Measurements from ENCODE around the gene IDI2. TPM values are rescaled to one million over a fixed set of nuclear protein-coding genes. Genes with fewer than 3 reads are reported as not detected.

IDI2 gene
- polyA plus RNA-seq, 12 donors, result 0.23 to 0.44 (median 0.25) TPM; not detected in 8

DNA sequence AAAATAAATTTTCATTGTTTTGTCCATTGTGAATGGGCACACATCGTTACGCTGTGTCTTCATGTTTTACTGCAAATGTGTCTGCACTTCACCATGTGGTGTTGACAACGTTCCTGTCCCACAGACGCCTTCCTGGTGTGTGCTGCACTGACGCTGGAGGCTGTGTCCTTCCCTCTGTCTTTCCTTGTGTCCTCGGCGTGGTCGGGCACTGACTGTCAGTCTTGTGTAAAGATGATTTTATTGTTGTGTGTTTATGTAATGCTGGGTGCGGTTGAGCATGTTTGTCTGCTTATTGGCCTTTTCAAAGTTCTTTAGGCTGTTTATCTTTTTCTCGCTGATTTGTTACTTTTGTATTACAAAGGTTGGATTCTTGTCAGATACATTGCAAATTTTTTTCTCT, 18.1 kb downstream of the IDI2 start:
- DNase-seq, result no peak

DNA sequence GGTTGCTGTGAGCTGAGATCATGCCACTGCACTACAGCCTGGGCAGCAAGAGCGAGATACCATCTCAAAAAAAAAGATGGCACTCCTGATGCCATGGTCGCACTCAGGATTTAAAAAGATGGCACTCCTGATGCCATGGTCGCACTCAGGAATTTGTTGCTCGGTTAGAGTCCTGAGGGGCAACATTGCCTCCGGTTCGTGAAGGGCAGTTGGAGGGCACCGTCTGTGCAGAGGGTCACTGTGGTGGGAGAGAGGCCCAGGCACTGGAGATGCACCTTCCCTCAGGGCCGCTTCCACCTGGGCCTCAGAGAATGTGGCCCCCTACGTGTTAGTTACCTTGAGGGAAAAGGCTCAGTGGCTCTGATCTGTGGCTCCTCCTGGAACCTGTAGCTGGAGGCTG, 19.1 kb downstream of the IDI2 start:
- no peak for DNase-seq

DNA sequence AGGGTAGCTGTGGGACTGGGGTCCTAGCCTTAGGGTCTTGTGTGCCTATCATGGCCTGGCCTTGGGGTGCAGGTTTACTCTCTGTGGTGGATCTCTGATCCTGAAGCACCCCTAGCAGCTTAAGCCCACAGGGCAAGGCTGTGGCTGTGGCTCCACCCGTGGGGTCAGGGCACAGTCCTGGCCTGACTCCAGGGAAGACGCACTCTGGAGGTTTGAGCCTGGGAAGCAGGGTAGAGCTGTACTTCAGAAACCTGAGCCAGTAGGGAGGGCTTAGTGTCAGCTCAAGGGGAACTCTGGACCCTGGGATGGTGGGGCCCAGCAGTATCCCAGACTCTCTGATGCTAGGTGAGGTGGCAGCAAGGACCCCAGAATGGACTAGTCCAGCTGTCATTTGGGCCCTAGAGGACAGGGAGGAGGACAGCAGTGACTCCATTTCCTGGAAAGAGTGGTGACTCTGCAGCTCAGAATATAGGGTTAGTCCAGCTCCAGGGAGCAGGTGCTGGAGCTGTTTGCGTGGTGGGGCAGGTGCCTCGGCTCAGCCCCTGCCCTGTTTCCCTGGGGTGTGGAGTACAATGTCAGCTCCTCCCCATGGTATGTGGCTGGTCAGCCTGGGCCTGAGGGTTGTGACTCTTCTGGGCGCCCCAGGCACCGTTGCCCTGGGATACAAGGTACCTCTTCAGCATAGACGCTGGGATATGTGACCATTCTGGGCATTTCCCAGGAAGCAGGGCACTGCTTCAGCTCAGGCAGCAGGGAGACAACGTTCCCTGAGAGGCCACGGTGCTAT, 21.6 kb downstream of the IDI2 start:
- DNase-seq, result no peak

DNA sequence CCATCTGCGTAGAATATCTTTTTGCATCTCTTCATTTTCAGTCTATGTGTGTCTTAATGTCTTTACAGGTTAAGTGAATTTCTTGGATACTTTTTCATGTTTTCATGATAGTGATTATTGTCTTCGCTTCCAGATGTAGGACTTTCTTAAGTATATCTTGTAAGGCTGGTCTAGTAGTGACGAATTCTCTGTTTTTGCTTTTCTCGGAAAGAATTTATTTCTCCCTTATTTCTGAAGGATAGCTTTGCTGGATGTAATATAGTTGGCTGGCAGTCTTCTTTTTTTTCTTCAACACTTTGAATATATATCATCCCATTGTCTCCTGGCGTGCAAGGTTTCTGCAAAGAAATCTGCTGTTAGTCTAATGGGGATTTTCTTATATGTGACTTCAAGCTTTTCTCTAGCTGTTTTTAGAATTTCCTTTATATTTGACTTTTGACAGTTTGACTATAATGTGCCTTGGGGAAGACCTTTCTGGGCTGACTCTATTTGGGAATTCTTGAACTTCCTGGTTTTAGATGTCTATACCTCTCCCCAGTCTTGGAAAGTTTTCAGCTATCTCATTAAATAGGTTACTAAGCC, 23.1 kb downstream of the IDI2 start:
- DNase-seq, result no peak

DNA sequence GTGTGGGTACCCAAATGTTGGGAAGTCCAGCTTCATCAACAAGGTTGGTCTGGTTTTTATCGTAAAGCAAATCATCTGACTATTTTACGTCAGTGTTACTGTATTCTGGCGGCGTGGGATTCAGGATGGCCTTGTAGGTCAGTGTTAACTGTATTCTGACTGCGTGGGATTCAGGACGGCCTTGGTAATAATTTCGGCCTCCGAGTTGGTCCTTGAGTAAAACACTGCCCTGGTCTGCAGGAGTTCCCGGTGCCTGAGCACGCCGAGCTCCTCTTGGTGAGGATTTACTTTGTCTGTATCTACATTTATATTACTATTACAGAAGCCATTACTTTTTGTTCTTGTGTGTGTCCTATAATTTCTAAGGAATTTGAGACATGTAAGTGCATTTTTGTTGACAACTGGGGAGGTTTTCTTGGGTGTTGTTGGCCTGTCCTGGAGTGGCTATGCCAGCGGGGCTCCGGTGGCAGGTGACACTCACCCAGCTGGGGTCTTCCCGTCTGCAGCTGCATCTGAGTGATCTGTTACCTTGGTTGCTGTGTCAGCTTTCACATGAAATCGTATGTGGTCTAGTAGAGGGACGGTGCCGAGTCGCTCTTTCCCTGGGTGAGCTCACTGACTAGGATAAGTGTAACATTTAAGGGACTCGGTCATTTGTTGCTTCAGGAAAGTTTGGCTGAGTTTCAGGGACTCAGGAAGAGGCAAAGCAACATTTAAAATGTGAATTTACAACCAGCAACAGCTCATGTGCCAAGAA, 28.2 kb downstream of the IDI2 start:
- DNase-seq, result no peak

DNA sequence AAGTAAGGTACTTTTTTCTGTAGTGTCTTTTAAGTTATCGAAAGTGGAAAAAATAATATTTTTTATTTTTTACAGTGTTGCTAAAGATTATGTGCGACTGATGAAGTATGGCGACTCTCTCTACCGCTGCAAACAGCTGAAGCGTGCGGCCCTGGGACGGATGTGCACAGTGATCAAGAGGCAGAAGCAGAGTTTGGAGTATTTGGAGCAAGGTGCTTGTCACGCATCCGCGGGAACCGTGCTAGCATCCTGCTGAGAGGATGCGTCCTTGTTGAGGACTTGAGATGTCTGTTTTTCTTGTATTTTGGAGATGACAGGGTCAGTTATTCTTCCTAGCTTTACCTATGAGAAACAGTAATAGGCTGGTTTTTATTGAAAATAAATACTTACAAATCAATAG, 29.6 kb downstream of the IDI2 start:
- no peak for DNase-seq

GRCh38 chr10:995559-995926, 30.1 kb downstream of the IDI2 start:
- no peak for DNase-seq

DNA sequence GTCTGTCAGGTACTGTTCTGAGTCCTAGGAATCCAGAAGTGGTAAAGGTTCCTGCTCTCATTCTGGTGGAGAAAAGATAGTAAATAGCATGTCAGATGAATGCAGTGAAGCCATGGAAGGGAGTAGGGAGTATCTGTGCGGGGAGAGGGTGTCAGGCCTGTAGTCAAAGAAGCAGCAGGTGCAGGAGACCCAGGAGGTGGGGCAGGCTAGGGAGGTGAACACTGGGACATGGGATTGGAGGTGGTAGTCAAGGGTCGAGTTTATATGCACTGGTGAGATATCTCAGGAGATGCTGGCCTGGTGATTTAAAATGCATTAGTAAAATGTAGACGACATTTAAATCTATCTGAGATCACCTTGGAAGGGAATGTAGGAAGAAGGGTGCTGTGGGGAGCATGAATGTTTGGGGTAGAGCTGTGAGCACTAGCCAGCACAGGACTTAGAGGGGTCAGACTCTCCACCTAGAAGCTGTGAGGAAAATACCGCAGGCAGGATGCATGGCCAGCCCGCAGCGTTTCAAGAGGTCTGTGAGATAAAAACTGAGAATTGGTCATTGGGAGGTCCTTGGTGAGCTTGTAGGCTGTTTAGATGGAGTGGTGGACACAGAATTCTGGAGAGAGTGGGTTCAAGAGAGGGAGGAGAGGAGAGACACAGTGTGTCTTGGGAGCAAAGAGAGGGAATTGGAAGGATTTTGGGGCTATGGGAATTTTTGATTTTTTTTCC, 30.7 kb downstream of the IDI2 start:
- DNase-seq, result no peak

DNA sequence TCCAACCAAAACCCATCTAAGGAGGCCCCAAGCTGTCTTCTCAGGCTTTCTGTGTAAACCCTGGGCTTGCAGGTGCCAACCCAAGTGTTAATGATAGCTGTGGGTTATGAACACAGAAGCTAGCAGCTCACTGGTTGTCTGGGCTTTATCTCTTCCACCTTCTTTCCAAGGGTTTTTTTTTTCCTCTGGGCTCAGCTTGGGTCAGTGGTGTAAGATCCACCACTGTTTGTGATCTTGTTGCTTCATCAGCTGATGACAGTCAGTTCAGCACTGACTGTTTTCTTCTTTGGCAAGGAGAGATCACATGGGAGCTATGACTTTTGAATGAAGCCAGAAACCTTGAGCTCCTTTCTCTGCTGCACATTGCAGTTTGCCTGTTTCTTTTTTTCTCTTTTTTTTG, 32.8 kb downstream of the IDI2 start:
- no peak for DNase-seq

DNA sequence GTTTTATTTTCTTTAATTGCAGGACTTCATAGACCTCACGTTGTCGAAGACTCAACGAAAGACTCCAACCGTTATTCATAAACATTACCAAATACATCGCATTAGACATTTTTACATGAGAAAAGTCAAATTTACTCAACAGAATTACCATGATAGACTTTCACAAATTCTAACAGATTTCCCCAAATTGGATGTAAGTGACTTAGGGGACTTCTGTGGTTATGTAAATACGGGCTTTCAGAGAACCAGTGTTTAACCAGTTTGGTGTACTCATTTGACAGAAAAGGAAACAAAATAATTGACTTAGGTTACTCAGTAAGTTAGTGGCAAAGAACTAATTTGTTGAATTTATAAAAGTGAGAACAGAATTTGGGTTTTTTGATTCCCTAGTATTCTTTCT, 33.2 kb downstream of the IDI2 start:
- no peak for DNase-seq

DNA sequence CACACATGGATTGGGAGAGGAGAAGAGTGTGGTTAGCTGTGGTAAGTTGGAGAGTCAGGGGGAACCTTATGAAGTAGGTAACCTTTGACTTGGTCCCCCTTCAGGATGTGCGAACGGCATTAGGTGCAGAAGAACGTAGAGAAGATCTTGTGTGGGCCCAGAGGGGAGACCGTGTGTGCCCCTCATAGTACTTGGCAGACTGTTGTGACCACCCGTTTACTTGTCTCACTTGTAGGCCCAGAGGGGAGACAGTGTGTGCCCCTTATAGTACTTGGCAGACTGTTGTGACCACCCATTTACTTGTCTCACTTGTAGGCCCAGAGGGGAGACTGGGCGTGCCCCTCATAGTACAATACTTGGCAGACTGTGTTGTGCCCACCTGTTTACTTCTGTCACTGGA, 34.9 kb downstream of the IDI2 start:
- DNase-seq, result no peak

- peak; percentile 11 for DNase-seq
These were observed 36.8 kb downstream of the IDI2 start for GRCh38 chr10:988667-989545.

- peak; percentile 99 for DNase-seq
These were observed 37.6 kb downstream of the IDI2 start, which contains the start of gene GTPBP4 for GRCh38 chr10:987870-988666. GTPBP4 (plus strand) TSS chr10:988434; CDS start chr10:988480, 46 bp downstream.

DNA sequence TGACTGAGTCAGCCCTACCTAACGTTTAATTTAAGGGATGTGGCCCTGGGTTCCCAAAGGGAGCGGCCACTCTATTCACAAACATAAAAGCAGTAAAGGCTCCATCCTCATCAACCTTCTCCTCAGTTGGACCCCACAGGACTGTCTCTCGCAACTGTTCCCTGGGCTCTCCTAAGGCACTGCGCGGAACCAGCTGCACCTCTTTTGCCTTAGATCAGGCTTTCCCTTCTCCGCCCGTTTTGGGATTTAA, 38.1 kb downstream of the IDI2 start:
- no peak for DNase-seq

- no peak for DNase-seq
These were observed 38.6 kb downstream of the IDI2 start for GRCh38 chr10:986881-987619.

GRCh38 chr10:986137-986825, 39.4 kb downstream of the IDI2 start:
- no peak for DNase-seq

- no peak for DNase-seq
These were observed 40.3 kb downstream of the IDI2 start for GRCh38 chr10:985361-985760.

DNA sequence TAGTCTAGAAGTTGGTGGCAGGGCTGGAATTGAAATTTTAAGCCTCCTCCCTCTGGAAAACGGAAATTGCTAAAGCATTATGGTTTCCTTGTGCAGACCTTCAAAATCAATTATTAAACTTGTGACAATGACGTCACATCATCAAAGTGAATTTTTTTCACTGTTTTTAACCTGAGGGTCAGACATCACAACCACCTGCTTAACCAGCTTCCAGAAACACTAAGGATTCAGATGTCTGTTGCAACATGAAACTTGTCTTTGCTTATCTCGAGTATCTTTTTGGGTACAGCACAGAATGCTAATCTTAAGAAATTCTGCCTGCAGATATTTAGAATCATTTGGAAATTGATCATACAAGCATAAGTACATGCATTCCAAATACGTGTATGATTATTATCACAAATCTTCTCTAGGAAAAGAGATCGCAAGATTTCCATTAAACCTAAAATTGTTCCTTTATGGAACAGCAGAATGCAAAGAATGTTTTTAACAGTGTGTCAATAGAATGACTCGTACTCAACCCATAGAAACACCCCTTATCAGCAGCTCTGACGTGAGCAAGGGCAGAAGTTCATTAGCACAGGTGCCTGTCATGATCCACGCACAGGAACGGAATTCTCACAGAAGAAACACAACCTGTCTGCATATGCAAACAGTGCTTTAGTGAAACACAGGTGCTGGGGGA, 41.5 kb downstream of the IDI2 start:
- no peak for DNase-seq

DNA sequence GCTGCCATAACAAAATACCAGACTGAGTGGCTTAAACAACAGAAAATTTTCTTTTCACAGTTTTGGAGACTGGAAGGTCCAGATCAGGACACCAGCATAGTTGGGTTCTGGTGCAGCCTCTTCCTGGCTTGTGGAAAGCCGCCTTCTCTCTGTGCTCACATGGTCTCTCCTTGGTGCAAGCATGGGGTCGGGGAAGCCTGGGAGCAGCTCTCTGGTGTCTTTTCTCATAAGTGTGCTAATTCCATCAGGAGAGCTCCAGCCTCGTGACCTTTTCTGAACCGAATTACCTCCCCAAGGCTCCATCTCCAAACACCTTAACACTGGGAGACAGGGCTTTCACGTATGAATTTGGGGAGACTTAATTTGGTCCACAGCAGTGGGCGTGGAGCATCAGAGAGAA, 42.3 kb downstream of the IDI2 start:
- DNase-seq, result no peak
